Measurements from ENCODE around the gene MVD.

- TF ChIP-seq CTCF (conservative IDR thresholded peaks at IDR 0.05 in 1 of 2, IDR thresholded peaks at IDR 0.05 in 1 of 2; ENCODE audit: extremely low read depth in 1 of 2, insufficient read depth in 1 of 2, low read depth in 1 of 2, low read length in 2 of 2) (no peak), EZH2 (IDR thresholded peaks at IDR 0.05; ENCODE audit: borderline replicate concordance, low read length) (no peak)
These were observed 9.8 kb downstream of the MVD start for GRCh38 chr16:88653101-88653500.
